Measurements from ENCODE around the gene FAM53A. TPM values are rescaled to one million over a fixed set of nuclear protein-coding genes. Genes with fewer than 3 reads are reported as not detected.

Gene FAM53A
- total RNA-seq, 3 donors from 2014 or later (not counting 1 experiment from before 2014, with no cell fraction given): 1.9 to 2.9 (median 2.3) TPM

GRCh38 chr4:1604706-1605205 lies 79.4 kb downstream of the FAM53A start:
- WGBS (ENCODE audit: insufficient coverage): 42% methylated on average over 19 of the region's 19 CpGs
- intact Hi-C loops (cut with micrococcal nuclease): no loop called here
- no peaks in the 10 kb centered on the region for H3K27me3 Mint-ChIP-seq (ENCODE audit: low read depth in 2 of 2)
- H3K27ac Mint-ChIP-seq: no peak overlapping the region
- H3K9me3 Mint-ChIP-seq: no peaks in the 10 kb centered on the region
- H3K4me1 ChIP-seq (ENCODE audit: control insufficient read depth, insufficient read depth, low read length): peaks cover 6% of the 10 kb centered on the region
- no peaks in the 10 kb centered on the region for H3K4me1 Mint-ChIP-seq
- H3K4me3 Mint-ChIP-seq: no peak overlapping the region
- no peaks in the 10 kb centered on the region for H3K36me3 Mint-ChIP-seq
- no peaks in the 10 kb centered on the region for H3K27me3 ChIP-seq (ENCODE audit: control insufficient read depth, insufficient read depth, low read length)
- DNase-seq: peak in 1 of 2 donors; percentile 73
- no peaks in the 10 kb centered on the region for H3K36me3 ChIP-seq (ENCODE audit: control insufficient read depth, insufficient read depth, low read length)
- no peak overlapping the region for H3K4me3 ChIP-seq (ENCODE audit: low read length)
- H3K27ac ChIP-seq (ENCODE audit: low read length): no peak overlapping the region
- ATAC-seq: peak in 1 of 3 donors; percentile 53
- H3K9me3 ChIP-seq (ENCODE audit: control insufficient read depth, insufficient read depth, low read length): no peaks in the 10 kb centered on the region
- no peak for TF ChIP-seq CTCF (IDR thresholded peaks at IDR 0.05)

- Mint-ChIP-seq H3K4me3 (no peak overlapping the region), H3K27me3 (ENCODE audit: low read depth in 2 of 2) (no peaks in the 10 kb centered on the region), H3K27ac (no peak overlapping the region), H3K4me1 (no peaks in the 10 kb centered on the region), H3K9me3 (no peaks in the 10 kb centered on the region), H3K36me3 (no peaks in the 10 kb centered on the region)
- no peak for TF ChIP-seq CTCF (IDR thresholded peaks at IDR 0.05)
- Histone ChIP-seq H3K9me3 (ENCODE audit: control insufficient read depth, insufficient read depth, low read length) (no peaks in the 10 kb centered on the region), H3K4me3 (ENCODE audit: low read length) (no peak overlapping the region), H3K27me3 (ENCODE audit: control insufficient read depth, insufficient read depth, low read length) (no peaks in the 10 kb centered on the region), H3K36me3 (ENCODE audit: control insufficient read depth, insufficient read depth, low read length) (no peaks in the 10 kb centered on the region), H3K27ac (ENCODE audit: low read length) (no peak overlapping the region), H3K4me1 (ENCODE audit: control insufficient read depth, insufficient read depth, low read length) (peaks cover 6% of the 10 kb centered on the region)
- DNase-seq (no peak), ATAC-seq (no peak)
- intact Hi-C loops (cut with micrococcal nuclease): no loop called here
- WGBS (ENCODE audit: insufficient coverage): 75% methylated on average over 23 of the region's 23 CpGs
Observed at GRCh38 chr4:1604181-1604705, 79.9 kb downstream of the FAM53A start.

- Histone ChIP-seq H3K27ac (ENCODE audit: low read length) (no peak overlapping the region), H3K4me1 (ENCODE audit: control insufficient read depth, insufficient read depth, low read length) (peaks cover 6% of the 10 kb centered on the region), H3K36me3 (ENCODE audit: control insufficient read depth, insufficient read depth, low read length) (no peaks in the 10 kb centered on the region), H3K9me3 (ENCODE audit: control insufficient read depth, insufficient read depth, low read length) (no peaks in the 10 kb centered on the region), H3K27me3 (ENCODE audit: control insufficient read depth, insufficient read depth, low read length) (no peaks in the 10 kb centered on the region), H3K4me3 (ENCODE audit: low read length) (no peak overlapping the region)
- H3K27ac Mint-ChIP-seq: no peak overlapping the region
- DNase-seq (no peak), ATAC-seq (no peak)
- no peaks in the 10 kb centered on the region for H3K4me1 Mint-ChIP-seq
- TF ChIP-seq CTCF (IDR thresholded peaks at IDR 0.05): no peak
- intact Hi-C loops (cut with micrococcal nuclease): no loop called here
- H3K27me3 Mint-ChIP-seq (ENCODE audit: low read depth in 2 of 2): no peaks in the 10 kb centered on the region
- no peak overlapping the region for H3K4me3 Mint-ChIP-seq
- H3K9me3 Mint-ChIP-seq: no peaks in the 10 kb centered on the region
- 81% methylated on average over 17 of the region's 17 CpGs for WGBS (ENCODE audit: insufficient coverage)
- no peaks in the 10 kb centered on the region for H3K36me3 Mint-ChIP-seq
Observed at GRCh38 chr4:1603413-1604135, 80.5 kb downstream of the FAM53A start.

Measured in natural killer cell (primary cell).